Smooth muscle cell (in vitro differentiated cells): ENCODE measurements around the gene ZNF799. TPM values are rescaled to one million over a fixed set of nuclear protein-coding genes. Genes with fewer than 3 reads are reported as not detected.

ENCODE experiments used
- polyA plus RNA-seq: library from polyadenylated mRNA; unstranded; fragments of >200 nt; fragmentation: Nextera tagmentation; extraction: Ambion mirVana; gene quantifications from 2 replicates; pipeline ENCODE4 v1.2.1, GENCODE V29; 2016
- small RNA-seq: library from RNA; depleted of rRNA; stranded (forward); fragments of <200 nt; gene quantifications from one replicate; pipeline ENCODE3, GENCODE V24; 2014
- total RNA-seq: library from RNA; depleted of rRNA; stranded (reverse); fragments of >200 nt; gene quantifications from 2 replicates; pipeline ENCODE4 v1.2.3, GENCODE V29; 2014

The ZNF799 gene
- total and polyA plus RNA-seq, 2 experiments from 2014 or later = 1.8 to 3.6 TPM

Small RNA genes within 50 kb of the gene (small RNA-seq; reads per million reads assigned to genes)
- gene RPS29P23 = not detected

Other genes with a start within 250 kb of the ZNF799 start
- 7.8 and 13.5 TPM in 2 replicates for gene ZNF625, start 244.5 kb downstream of the ZNF799 start, total RNA-seq
- gene ZNF625, start 244.5 kb downstream of the ZNF799 start, polyA plus RNA-seq = 0.66 and 1.0 TPM in 2 replicates
- gene ZNF136, start 238.2 kb downstream of the ZNF799 start, total RNA-seq = 5.7 and 14.4 TPM in 2 replicates
- 5.1 and 7.9 TPM in 2 replicates for gene ZNF136, start 238.2 kb downstream of the ZNF799 start, polyA plus RNA-seq
- 5.3 and 5.8 TPM in 2 replicates for gene ZNF44, start 106.4 kb downstream of the ZNF799 start, total RNA-seq
- 3.2 and 5.3 TPM in 2 replicates for gene ZNF44, start 106.4 kb downstream of the ZNF799 start, polyA plus RNA-seq
- 2.2 and 6.7 TPM in 2 replicates for gene ZNF563, start 67.6 kb downstream of the ZNF799 start, total RNA-seq
- 1.1 and 2.9 TPM in 2 replicates for gene ZNF563, start 67.6 kb downstream of the ZNF799 start, polyA plus RNA-seq
- gene ZNF442, start 35.6 kb downstream of the ZNF799 start, total RNA-seq = 0.40 and 12.9 TPM in 2 replicates
- gene ZNF442, start 35.6 kb downstream of the ZNF799 start, polyA plus RNA-seq = 0.06 and 0.54 TPM in 2 replicates
- gene ZNF443, start 39.8 kb upstream of the ZNF799 start, total RNA-seq = 2.4 and 4.1 TPM in 2 replicates
- gene ZNF443, start 39.8 kb upstream of the ZNF799 start, polyA plus RNA-seq = 0.73 and 3.7 TPM in 2 replicates
- gene ZNF709, start 83.5 kb upstream of the ZNF799 start, total RNA-seq = 1.2 and 4.0 TPM in 2 replicates
- gene ZNF709, start 83.5 kb upstream of the ZNF799 start, polyA plus RNA-seq = 0.29 and 1.4 TPM in 2 replicates
- gene ZNF564, start 150.2 kb upstream of the ZNF799 start, total RNA-seq = 6.5 and 6.9 TPM in 2 replicates
- gene ZNF564, start 150.2 kb upstream of the ZNF799 start, polyA plus RNA-seq = 2.8 and 3.6 TPM in 2 replicates
- gene ZNF490, start 209.5 kb upstream of the ZNF799 start, total RNA-seq = 3.8 and 7.1 TPM in 2 replicates
- 1.1 and 1.4 TPM in 2 replicates for gene ZNF490, start 209.5 kb upstream of the ZNF799 start, polyA plus RNA-seq
- 17.4 and 25.9 TPM in 2 replicates for gene ZNF791, start 209.6 kb upstream of the ZNF799 start, total RNA-seq
- gene ZNF791, start 209.6 kb upstream of the ZNF799 start, polyA plus RNA-seq = 15.3 and 20.6 TPM in 2 replicates